NCI-H1694 (cell line): ENCODE results near the gene EFCAB10.

Experiments used
- DNase-seq: peaks from one replicate; lab custom pipeline; 2025; lab: John Stamatoyannopoulos, UW

Gene EFCAB10, protein sequence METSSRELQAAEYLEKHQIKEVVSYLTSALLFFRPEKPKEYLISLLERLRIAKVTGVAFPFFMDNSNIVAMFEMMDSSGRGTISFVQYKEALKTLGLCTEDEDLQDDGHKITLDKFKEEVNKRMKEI

DNA sequence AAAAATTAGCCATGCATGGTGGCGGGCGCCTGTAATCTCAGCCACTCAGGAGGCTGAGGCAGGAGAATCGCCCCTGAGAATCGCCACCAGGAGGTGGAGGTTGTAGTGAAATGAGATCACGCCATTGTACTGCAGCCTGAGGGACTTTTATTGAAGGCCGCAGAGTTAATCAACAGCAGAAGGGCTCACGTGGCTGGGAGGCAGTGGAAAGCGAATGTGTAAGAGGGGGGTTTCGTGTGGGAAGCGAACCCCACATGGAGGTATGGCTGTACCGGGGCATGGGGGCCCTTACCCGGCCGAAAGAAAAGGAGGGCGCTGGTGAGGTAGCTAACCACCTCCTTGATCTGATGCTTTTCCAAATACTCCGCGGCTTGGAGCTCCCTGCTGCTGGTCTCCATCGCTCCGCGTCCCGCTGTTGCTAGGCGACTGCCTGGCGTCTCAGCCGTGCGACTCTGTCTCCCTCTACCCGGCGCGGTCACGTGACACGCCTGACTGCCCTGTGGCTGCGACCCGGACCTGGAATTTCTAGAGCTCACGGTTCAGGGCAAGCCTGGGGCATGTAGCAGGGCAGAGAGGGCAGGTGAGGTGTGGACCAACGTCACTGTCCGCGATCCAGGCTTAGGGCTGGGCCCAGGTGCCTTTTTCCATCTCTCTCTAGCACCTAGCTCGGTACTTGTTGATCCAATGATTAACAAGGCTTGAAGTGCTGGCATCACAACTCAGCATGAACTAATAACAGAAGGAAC, at the start of gene EFCAB10:
Gene EFCAB10 (minus strand): TSS at position 428 of the 746 bp plus-strand sequence. CDS start 30 bp downstream, at position 398.
- peak; percentile 65 for DNase-seq

DNA sequence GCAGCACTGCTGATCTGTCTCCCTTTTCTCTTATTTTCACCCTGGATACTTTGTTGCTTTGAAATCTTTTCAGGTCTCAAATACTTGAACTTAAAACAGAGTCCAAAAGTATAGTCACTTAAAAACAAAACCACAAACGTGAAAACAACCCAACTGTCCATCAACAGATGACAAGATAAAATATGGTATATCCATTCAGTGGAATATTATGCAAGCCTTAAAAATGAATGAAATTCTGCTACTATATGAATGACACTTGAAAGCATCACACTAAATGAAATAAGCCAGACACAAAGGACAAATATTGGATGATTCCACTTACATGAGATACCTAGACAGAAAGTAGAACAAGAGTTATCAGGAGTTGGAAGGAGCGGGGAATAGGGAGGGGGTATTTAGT, 44.7 kb upstream of the EFCAB10 start:
- no peak for DNase-seq

DNA sequence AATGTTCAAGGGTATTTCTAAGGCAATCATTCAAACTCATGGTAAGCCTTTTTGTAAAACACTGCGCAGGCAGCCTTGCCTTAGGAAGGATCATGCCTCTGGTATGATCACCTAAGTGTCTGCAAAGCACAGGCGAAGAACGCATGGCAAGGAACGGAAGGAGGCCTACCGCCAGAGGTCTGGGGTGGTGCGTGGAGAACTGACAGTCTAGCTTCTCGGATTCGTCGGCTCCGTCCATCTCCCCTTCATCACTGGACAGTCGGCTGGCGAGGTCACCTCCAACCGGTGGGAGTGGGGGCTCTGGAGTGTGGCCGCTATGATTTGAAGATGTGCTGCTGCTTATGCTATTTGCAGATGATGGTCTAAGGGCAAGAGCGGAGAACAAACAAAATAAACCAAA, 42.6 kb upstream of the EFCAB10 start:
- DNase-seq = no peak

DNA sequence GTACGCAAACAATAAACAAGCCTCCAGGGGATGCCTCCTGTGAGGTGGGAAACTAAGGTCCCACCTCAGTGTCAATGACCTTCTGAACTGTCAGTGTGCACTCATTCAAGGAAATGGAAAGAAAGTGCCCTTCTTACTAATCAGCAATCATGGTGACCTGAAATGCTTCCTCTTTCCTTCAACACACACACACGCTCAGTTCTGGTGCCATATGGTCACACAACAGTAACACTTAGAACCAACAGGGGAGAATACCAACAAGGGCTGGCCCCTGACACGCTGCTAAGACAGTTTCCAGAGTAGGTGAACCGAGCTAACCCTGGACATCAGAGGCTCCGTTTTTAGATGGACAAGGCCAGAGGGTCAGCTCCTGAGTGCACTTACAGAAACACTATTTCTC, 42.1 kb upstream of the EFCAB10 start:
- no peak for DNase-seq

DNA sequence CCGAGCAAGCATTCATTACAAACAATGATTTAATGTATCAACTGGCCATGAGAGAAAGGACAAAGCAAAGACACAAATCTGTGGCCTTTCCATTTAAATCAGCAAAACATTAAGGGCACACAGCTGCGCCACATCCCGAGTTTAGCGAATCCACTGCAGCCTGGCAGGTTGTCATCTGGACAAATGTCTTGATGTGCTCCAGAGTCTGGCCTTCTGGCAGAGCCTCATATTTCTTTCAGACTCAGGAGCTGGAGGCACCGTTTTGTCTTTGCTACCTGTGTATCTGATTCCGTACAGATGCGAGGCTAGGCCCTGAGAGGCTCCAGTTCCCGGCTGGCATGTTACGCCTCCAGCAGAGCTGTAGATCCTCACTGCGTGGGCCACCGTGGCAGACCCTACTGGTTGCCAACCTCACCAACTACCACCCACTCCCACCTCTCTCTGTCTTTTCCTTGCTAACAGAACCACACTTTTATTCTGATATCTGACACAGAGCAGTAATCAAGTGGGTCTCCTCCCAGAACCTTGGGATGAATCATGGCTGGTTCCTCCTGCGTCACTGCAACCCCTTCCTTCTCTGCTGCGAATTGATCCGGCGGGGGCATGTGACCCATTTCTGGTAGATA, 40.9 kb upstream of the EFCAB10 start:
- no peak for DNase-seq

DNA sequence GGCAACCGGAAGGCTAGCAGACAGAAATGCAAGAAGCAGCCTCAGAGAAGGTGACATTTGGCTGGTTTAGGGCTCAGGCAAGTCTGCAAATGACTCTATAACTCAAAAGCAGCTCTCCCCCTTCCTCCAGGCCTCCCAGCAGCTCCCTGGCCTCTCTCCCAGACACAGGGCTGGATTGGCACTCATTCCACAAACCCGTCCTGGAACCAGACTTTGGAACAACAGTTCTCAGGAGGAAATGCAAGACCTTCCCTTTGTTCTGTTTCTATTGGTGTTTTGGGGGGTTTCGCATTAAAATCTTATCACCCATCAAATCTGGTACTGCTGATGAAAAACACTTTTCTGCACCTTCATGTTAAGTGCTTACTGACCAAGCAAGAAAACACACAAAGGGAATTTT, 40.3 kb upstream of the EFCAB10 start:
- peak; percentile 39 for DNase-seq

DNA sequence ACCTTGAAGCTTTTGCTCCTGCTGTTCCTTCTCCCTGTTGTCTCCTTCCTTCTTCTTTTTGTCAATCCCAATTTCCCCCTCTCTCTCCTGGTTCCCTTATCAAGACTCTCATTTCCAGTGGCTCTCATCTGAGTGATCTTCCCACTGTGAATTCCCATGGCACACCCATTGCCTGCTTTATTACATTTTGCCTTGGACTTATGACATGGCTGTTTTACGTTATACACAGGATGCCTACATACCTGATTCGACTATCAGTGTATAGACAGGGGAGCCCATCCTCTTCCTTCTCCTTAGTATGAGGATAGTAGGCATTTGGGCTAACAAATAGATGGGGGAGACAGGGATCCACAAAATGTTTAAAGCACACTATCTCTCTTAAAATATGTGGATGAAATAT, 39.9 kb upstream of the EFCAB10 start:
- DNase-seq = no peak

DNA sequence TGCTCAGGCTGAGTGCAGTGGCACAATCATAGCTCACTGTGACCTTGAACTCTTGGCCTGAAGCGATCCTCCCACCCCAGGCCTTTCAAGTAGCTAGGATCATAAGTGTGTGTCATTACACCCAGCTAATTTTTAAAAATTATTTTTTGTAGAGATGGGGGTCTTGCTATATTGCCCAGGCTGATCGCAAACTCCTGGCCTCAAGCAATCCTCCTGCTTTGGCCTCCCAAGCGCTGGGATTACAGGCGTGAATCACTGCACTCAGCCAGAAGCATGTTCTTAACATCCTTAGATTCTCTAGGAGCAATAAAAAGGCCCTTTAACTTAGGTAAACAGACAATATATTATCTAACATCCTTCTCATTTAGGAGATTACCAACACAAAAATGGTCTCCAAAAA, 38.3 kb upstream of the EFCAB10 start:
- no peak for DNase-seq

DNA sequence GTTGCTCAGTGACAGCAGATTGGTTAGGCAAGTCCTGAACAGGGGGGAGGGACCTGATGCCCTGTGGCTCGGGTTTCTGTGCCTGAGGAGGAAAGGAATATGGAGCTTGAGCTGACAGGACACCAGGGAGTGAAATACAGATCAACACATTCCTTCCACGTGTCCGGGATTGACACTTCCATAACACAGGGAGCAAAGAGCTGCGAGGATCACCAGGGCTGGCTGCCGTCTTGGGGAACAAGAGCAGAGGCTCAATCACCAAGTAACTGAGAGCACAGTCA, 36.7 kb upstream of the EFCAB10 start:
- no peak for DNase-seq

DNA sequence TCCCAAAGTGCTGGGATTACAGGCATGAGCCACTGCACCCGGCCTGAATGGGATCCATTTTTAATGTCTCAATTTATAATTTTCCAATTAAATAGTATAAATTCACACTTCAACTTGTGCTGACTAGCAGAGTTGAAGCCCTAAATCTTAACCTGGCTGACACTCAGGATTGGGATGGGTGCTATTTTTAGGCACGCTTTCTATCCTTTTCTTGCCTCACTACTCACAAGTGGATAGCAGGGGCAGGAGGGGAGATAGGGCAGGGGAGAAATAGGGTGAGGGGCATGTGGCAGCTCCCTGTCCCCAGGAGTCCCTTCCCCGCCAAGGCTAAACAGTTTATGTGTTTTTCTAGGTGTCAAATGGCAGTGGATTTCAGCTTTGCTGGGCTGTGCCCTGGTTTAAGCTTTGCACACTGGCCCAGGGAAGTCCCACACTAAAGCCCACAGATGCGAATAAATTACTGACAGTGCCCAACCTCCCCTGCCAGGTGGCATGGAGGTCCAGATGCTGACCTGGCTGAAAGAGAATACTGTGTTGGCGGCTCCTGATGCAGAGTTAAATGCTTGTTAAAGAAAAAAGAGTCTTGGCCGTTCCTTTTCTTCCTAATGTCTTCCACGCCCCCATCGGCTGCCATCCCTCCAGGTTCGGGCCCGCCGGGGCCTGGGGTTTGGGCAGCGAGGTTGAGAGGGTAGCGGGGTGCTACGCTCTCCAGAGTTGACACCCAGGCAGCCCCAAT, 36.2 kb upstream of the EFCAB10 start:
- DNase-seq = no peak

DNA sequence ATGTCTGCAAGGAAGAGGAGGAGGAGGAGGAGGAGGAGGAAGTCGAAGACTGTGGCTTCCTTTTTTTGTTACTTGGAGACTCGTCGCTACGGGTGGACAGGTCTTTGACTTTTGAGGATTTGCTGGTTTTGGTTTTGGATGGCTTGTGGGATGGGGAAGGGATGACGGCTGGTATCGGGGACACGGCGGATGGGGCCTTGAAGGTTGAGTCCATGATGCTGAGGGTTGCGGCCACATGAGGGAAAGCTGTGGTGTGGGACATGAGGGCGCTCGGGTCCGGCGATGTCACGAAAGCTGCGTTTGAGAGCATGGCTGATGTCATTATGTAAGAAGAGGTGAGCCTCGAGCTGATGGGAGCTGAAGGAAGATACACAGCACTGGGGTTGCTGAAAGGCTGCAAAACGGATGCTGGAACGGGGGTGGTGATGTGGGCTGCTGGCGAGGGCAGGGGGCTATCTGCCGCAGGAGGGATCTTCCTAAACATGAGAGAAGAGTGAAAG, 33.1 kb upstream of the EFCAB10 start:
- DNase-seq = no peak

DNA sequence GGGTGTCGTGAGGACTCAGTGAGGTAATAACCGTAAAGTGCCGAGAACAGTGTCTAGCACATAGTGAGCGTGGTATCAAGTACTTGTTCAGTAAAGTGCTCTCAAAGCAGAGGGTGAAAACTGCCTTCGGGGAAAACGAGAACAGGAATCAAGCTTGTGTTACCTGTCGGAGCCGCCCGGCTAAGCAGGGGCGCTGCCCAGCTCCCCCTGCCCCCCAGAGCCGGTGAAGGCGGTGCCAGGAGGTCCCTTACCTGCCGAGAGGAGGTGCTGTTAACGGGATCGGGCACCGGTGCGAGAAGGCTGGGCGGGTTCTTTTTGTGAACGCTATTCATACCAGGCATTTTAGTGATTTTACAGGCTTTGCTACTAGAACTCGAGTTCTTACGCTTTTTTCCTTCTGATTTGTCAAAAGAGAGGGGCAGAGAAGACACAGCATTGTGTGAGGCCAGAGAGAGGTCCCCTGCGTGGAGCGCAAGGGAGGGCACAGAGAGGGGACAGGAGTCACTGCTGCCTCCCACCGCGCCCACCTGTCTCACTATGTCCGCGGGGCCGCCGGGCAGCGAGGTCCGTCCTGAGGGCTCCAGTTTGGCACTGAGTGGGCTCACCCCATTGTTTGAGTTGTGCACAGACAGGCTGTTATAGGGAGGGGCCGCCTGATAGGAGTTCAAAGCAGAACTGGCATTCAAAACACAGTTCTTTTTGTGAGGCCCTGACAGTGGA, 32.5 kb upstream of the EFCAB10 start:
- no peak for DNase-seq

DNA sequence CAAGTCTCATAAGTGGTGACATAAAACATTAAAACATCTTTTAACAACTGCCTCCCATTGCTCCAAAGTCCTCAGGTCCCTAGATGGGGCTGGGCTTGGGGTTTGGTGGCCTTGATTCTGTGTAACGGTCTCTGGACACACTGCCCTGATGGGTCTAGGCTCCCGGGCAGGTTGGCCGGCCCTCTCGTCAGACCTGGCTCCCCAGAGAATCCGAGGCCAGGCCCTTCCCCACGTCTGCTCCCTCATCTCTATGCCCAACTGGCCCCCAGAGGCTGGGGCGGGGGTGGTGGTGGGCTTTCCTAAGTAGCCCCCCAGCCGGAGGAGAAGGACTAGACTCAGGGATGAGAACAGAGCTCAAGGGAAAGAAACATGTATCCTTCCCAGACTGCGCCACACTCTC, 31.5 kb upstream of the EFCAB10 start:
- no peak for DNase-seq

DNA sequence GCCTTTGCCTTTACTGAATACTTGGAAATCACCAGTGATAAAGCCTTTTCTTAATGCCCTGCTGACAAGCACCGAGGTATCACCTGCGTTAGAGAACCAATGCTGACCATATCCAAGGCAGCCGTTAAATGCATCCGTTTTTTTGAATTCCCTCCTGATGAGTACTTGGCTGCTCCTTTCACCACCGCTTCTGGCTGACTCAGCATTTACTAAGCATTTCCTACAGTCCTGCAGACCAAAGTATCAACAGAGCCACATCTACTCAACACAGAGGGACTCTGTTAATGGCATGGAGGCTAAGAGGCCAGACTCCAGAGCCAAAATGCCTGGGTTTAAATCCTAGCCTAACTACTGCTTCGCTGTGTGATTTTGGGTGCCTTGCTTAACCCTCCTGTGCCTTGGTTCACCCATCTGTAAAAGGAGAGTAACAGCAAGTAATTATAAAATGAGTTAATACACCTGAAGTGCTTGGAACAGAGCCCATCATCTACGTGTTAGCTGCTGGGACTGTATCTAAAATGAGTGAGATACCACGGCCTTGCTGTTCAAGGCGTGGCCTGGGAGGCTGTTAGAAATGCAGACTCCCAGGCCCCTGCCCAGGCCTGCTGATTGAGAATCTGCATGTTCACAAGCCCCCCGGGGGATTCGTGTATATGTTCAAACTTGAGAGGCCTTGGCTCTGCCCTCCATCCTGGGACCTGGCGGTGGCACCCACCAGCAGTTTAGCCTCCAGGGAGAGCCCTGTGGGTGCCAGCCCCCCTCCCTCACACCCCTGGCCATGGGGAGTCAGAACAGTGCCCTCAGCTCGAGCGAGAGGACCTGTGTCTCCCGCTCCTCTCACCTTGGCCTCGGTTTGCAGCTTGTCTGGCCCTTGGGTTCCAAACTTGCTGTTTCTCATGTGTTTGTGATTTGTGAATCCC, 30.8 kb upstream of the EFCAB10 start:
- no peak for DNase-seq

DNA sequence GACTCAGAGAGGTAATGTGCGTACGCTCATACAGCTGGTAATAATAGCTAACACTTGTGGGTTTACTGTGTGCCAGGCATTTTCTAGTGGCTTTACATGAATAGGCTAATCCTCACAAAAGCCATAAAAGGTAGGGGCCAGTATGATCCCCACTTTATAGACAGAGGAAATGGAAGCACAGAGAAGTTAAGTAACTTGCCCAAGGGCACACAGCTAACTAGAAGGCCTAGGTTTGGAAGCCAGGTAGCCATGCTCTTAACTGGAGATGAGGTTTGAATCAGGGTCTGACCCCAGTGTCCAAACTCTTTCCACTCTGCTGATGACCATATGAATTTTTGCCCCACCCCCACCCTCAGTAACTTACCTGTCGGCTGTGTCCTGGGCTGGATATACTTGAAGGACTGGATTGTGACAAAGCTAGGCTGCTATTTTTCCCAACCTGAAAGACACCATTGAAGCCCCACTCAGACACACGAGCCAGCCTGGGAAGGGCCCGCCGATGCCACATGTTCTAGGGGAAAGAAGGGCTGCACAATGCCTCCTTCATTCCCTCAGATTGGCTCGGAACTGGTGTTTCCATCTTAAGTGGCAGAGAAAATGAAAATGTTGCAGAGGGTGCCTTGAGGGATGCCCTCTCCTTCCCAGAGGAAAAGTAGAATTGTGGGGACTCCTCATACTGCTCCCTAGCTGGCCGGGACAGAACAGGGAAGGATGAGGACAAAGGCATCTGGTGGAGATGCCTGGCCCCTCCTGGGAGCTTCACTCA, 29.1 kb upstream of the EFCAB10 start:
- DNase-seq = no peak

DNA sequence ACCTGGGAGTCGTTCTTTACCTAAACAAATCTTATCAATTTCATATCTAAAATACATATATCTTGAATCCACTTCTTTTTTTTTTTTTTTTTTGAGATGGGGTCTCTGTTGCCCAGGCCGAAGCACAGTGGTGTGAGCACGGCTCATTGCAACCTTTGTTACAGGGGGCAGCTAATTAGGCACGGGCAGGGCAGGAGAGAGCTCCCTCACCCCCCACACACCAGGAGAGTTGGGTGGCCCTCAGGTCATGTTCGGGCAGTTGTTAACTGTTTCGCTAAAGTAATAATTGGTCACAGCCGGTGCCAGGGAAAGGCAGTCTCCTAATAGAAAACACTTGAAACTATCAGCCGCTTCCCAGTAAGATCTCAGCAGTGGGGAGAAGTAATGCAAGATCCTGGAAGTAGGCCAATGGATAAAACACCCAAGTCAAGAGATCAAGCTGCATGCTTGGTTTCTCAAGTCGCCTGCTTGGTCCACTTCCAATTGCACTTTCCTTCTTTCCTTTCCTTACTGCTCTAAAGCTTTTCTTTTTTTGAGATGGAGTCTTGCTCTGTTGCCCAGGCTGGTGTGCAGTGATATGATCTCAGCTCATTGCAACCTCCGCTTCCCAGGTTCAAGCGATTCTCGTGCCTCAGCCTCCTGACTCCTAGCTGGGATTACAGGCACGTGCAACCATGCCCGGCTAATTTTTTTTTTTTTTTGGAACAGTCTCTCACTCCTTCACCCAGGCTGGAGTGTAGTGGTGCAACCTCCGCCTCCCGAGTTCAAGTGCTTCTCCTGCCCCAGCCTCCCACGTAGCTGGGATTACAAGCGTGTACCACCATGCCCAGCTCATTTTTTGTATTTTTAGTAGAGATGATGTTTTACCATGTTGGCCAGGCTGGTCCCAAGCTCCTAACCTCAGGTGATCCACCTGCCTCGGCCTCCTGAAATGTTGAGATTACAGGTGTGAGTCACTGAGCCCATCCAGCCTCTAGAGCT, 21.3 kb upstream of the EFCAB10 start:
- DNase-seq = no peak

DNA sequence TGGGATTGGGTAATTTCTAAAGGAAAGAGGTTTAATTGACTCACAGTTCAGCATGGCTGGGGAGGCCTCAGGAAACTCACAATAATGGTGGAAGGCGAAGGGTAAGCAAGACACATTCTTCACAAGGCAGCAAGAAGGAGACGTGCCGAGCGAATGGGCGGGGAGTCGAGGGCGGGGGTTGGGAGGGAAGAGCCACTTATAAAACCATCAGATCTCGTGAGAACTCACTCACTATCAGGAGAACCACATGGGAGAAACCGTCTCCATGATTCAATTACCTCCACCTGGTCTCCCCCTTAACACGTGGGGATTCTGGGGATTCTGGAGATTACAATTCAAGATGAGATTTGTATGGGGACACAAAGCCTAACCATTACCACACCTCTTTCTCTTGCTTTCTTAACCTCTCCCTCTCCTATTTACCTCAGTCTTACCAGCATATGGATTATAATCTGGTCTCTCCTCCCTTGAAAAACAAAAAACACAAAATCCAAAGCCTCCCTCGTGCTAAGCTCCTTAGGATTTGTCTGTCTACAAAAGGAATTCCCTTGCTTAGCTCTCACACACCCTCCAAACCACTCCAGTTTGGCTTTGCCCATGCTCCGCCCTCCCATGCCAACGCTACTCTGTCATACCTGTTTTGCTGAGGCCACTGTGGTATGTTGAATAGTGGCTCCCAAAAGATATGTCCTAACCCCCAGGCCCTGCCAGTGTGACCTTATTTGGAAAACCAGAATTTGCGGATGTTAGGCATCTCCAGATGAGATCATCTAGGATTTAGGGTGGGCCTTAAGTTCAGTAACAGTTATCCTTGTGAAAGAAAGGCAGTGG, 19.6 kb upstream of the EFCAB10 start:
- DNase-seq = no peak

DNA sequence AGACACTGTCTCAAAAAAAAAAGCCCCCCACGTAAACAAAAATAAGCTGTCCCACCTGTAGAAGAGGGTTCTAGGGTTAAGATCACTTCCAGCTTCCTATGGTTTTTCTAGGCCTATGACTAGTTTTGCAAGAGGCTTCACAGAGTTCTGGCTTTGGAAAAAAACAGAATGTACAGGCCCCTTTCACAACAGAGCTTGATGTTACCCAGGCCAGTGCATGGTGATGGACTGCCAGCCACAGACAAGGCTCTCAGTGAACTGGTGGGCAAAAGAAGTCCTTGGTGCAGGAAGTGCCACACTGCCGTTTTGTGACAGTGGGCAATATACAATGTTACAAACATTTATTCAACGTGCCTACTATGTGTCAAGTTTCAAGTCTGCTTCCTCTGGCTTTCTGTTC, 18.3 kb upstream of the EFCAB10 start:
- DNase-seq = no peak
